Smooth muscle cell (in vitro differentiated cells): ENCODE results near the gene CPO. TPM values are rescaled to one million over a fixed set of nuclear protein-coding genes. Genes with fewer than 3 reads are reported as not detected.

ENCODE experiments used
- DNase-seq: peaks from one replicate; lab custom pipeline; 2025; ENCODE audit not compliant: unreplicated experiment; lab: John Stamatoyannopoulos, UW
- H2AFZ ChIP-seq: fragments of 200-600 bp; sonication (generic); 2 replicates; pipeline ENCODE4 v1.6.0; 2016; ENCODE audit warnings: antibody characterized with exemption, low read depth, mild to moderate bottlenecking
- H3F3A ChIP-seq: fragments of 200-600 bp; sonication (generic); 2 replicates; pipeline ENCODE4 v1.6.0; 2017; ENCODE audit warnings: antibody characterized with exemption, low read depth
- H3K27ac ChIP-seq: fragments of 200-600 bp; sonication (generic); 2 replicates; pipeline ENCODE4 v1.5.1; 2016; ENCODE audit warnings: low read depth, mild to moderate bottlenecking
- H3K27me3 ChIP-seq: fragments of 200-600 bp; sonication (generic); 2 replicates; pipeline ENCODE4 v1.6.1; 2016; ENCODE audit warnings: low read depth, mild to moderate bottlenecking
- H3K36me3 ChIP-seq: fragments of 200-600 bp; sonication (generic); 2 replicates; pipeline ENCODE4 v1.5.1; 2016; ENCODE audit warnings: low read depth
- H3K4me1 ChIP-seq: fragments of 200-600 bp; sonication (generic); 2 replicates; pipeline ENCODE4 v1.5.1; 2016; ENCODE audit warnings: low read depth
- H3K4me2 ChIP-seq: fragments of 200-600 bp; sonication (generic); 2 replicates; pipeline ENCODE4 v1.6.0; 2016; ENCODE audit warnings: mild to moderate bottlenecking
- H3K4me3 ChIP-seq: fragments of 200-600 bp; sonication (generic); 2 replicates; pipeline ENCODE4 v1.5.1; 2016; ENCODE audit warnings: mild to moderate bottlenecking
- H3K79me2 ChIP-seq: fragments of 200-600 bp; sonication (generic); 2 replicates; pipeline ENCODE4 v1.6.0; 2016; ENCODE audit warnings: low read depth, mild to moderate bottlenecking
- H3K9ac ChIP-seq: fragments of 200-600 bp; sonication (generic); 2 replicates; pipeline ENCODE4 v1.6.0; 2016; ENCODE audit warnings: low read depth
- H3K9me3 ChIP-seq: fragments of 200-600 bp; sonication (generic); replicated peaks from 2 replicates; pipeline ENCODE4 v1.5.1; 2016; ENCODE audit warnings: low read depth
- H4K20me1 ChIP-seq: fragments of 200-600 bp; sonication (generic); 2 replicates; pipeline ENCODE4 v1.6.0; 2016; ENCODE audit warnings: low read depth
- WGBS: methylation state at CpG from one replicate; pipeline ENCODE4 v1.1.7; 2016; ENCODE audit warnings: low lambda C conversion rate; 5-methylcytosine and 5-hydroxymethylcytosine counted together
- polyA plus RNA-seq: library from polyadenylated mRNA; unstranded; fragments of >200 nt; fragmentation: Nextera tagmentation; extraction: Ambion mirVana; gene quantifications from 2 replicates; pipeline ENCODE4 v1.2.1, GENCODE V29; 2016
- total RNA-seq: library from RNA; depleted of rRNA; stranded (reverse); fragments of >200 nt; gene quantifications from 2 replicates; pipeline ENCODE4 v1.2.3, GENCODE V29; 2014
- TF ChIP-seq, protein P1 (sequence below): fragments of 200-600 bp; sonication (generic); IDR thresholded peaks from 2 replicates; pipeline ENCODE4 v1.5.1; 2017; ENCODE audit warnings: borderline replicate concordance, mild to moderate bottlenecking, antibody characterized with exemption; ENCODE audit not compliant: insufficient read depth, poor library complexity, severe bottlenecking

The CPO gene
- total and polyA plus RNA-seq, 2 experiments from 2014 or later = not detected

DNA sequence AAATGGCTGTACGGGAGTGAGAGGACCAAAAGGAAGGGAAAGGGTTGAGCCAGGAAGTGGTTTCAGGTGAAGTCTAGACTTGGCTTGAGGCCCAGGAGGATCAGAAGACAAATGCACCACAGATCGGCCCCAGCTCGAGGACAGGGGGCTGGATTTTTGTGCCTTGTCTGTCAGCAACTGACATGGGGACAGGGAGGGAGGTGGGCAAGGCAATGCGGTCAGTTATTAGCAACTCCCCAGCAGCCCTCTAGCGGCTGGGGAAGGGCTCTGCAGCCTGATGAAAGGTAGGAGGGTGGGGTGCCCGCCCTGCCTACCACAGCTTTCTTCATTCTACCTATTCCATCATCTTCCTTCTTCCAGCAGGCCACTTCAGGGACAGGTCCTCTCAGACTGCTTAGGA, 50.0 kb downstream of the CPO start:
- no peak overlapping the region for H2AFZ ChIP-seq
- H3K4me3 ChIP-seq = no peak overlapping the region
- no peak for DNase-seq
- 37% methylated on average over 6 of the region's 6 CpGs for WGBS
- no peaks in the 10 kb centered on the region for H3K27me3 ChIP-seq
- H3K9ac ChIP-seq = no peak overlapping the region
- no peak overlapping the region for H3K4me2 ChIP-seq
- no peaks in the 10 kb centered on the region for H3K79me2 ChIP-seq
- no peak overlapping the region for H3K27ac ChIP-seq
- H3F3A ChIP-seq = no peaks in the 10 kb centered on the region
- TF ChIP-seq, protein P1, sequence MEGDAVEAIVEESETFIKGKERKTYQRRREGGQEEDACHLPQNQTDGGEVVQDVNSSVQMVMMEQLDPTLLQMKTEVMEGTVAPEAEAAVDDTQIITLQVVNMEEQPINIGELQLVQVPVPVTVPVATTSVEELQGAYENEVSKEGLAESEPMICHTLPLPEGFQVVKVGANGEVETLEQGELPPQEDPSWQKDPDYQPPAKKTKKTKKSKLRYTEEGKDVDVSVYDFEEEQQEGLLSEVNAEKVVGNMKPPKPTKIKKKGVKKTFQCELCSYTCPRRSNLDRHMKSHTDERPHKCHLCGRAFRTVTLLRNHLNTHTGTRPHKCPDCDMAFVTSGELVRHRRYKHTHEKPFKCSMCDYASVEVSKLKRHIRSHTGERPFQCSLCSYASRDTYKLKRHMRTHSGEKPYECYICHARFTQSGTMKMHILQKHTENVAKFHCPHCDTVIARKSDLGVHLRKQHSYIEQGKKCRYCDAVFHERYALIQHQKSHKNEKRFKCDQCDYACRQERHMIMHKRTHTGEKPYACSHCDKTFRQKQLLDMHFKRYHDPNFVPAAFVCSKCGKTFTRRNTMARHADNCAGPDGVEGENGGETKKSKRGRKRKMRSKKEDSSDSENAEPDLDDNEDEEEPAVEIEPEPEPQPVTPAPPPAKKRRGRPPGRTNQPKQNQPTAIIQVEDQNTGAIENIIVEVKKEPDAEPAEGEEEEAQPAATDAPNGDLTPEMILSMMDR = peak; percentile 69
- no peaks in the 10 kb centered on the region for H3K4me1 ChIP-seq
- no peaks in the 10 kb centered on the region for H4K20me1 ChIP-seq
- H3K9me3 ChIP-seq = no peaks in the 10 kb centered on the region
- H3K36me3 ChIP-seq = no peaks in the 10 kb centered on the region

DNA sequence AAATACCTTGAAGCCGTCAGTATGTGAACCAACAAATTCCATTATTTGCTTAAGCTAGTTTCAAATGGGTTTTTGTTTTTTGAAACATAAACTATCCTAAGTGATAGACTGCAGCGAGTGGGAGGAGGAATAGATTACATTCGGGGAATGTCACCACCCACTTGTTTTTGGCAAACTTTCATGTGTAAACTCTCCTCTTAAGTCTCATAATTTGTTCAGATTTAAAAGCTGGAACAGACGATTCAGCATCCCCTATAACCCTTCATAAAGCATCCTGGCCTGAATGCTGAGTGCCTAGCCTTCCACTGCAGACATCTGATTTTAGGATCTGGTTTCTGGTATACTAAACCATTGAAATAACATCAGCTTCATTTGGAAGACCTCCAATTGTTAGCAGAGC, 51.0 kb downstream of the CPO start:
- Histone ChIP-seq H2AFZ (no peak overlapping the region), H3K4me1 (no peaks in the 10 kb centered on the region), H3K27ac (no peak overlapping the region), H3K36me3 (no peaks in the 10 kb centered on the region), H4K20me1 (no peaks in the 10 kb centered on the region), H3K9ac (no peak overlapping the region), H3K79me2 (no peaks in the 10 kb centered on the region), H3K27me3 (no peaks in the 10 kb centered on the region), H3K4me2 (no peak overlapping the region), H3F3A (no peaks in the 10 kb centered on the region), H3K9me3 (no peaks in the 10 kb centered on the region), H3K4me3 (no peak overlapping the region)
- 59% methylated on average over 4 of the region's 4 CpGs for WGBS
- no peak for DNase-seq
- TF ChIP-seq, protein P1 = no peak

DNA sequence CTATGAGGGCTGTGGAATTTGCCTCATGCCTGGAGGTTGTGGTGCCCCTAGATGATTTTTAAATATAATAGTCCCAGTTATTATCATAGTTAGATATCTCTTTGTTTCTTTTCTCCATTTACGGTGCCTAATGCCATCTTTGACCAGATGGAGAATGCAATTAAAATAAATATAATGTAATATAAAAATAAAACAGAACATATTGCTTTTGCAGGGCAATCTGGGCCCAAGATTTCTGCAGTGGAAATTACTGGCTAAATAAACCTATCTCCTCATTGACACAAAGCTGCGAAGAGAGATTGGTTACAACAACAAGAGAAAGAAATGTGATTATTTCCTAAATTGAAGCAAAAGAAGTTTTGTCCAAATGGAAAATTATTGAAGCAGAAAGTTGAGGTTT, 51.8 kb downstream of the CPO start:
- no peaks in the 10 kb centered on the region for H4K20me1 ChIP-seq
- H3K4me2 ChIP-seq = no peak overlapping the region
- no peak overlapping the region for H3K4me3 ChIP-seq
- no peaks in the 10 kb centered on the region for H3K4me1 ChIP-seq
- no peak overlapping the region for H2AFZ ChIP-seq
- H3K79me2 ChIP-seq = no peaks in the 10 kb centered on the region
- H3K27me3 ChIP-seq = no peaks in the 10 kb centered on the region
- no peaks in the 10 kb centered on the region for H3F3A ChIP-seq
- no peak overlapping the region for H3K9ac ChIP-seq
- no peak for DNase-seq
- TF ChIP-seq, protein P1 = no peak
- no peaks in the 10 kb centered on the region for H3K36me3 ChIP-seq
- H3K9me3 ChIP-seq = no peaks in the 10 kb centered on the region
- WGBS = 96% methylated on average over 2 of the region's 2 CpGs
- H3K27ac ChIP-seq = no peak overlapping the region

DNA sequence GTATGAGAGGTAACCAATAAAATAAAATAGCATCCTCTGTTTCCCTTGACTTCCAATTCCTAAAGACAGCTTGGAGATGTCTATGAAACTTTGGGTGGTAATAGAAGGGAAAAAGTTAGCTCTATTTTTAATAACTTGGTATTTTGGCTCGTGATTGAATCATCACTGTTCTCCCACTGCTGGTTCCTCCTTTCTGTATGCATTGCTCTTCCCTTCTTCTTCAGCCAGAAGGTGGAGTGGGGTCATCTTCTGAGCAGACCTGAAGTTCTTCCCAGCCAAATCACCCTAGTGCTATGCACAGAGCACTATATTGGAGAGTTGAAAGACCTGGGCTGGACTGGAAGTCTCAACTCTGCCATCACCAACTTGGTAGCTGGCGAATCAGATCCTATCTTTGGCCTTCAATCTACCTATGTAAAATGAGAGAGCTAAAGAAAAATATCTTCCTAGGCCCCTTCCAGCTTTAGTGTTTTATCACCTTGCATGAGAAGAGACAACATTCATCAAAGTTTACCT, 54.1 kb downstream of the CPO start:
- no peaks in the 10 kb centered on the region for H3K79me2 ChIP-seq
- 80% methylated on average over 2 of the region's 2 CpGs for WGBS
- no peaks in the 10 kb centered on the region for H4K20me1 ChIP-seq
- no peaks in the 10 kb centered on the region for H3F3A ChIP-seq
- no peaks in the 10 kb centered on the region for H3K36me3 ChIP-seq
- H3K27me3 ChIP-seq = no peaks in the 10 kb centered on the region
- no peaks in the 10 kb centered on the region for H3K4me1 ChIP-seq
- TF ChIP-seq, protein P1 = no peak
- H3K27ac ChIP-seq = no peak overlapping the region
- H2AFZ ChIP-seq = no peak overlapping the region
- H3K9ac ChIP-seq = no peak overlapping the region
- DNase-seq = no peak
- H3K9me3 ChIP-seq = no peaks in the 10 kb centered on the region
- no peak overlapping the region for H3K4me3 ChIP-seq
- H3K4me2 ChIP-seq = no peak overlapping the region
